Right cardiac atrium (tissue), 5 donors: ENCODE data around the gene RBM23. TPM values are rescaled to one million over a fixed set of nuclear protein-coding genes. Genes with fewer than 3 reads are reported as not detected.

Source experiments
- ATAC-seq, 2 donors: fragments of 200-7000 bp; cut with Tn5 transposase; one replicate each; pipeline versions ENCODE4 v1.8.0 to v1.9.1; 2020; ENCODE audit warnings: moderate library complexity in 2 of 2, mild to moderate bottlenecking in 1 of 2
- DNase-seq, 3 donors: peaks; one replicate each; pipeline ENCODE4 v3.0.0-alpha.2; 2020
- H3K27ac ChIP-seq: one replicate; pipeline ENCODE4 v1.5.1; 2013; ENCODE audit warnings: mild to moderate bottlenecking, low read length, control low read depth, moderate library complexity
- H3K27me3 ChIP-seq: one replicate; pipeline ENCODE4 v1.6.1; 2013; ENCODE audit not compliant: control insufficient read depth, insufficient read depth
- H3K4me1 ChIP-seq: one replicate; pipeline ENCODE4 v1.6.1; 2013; ENCODE audit warnings: low read length; ENCODE audit not compliant: control insufficient read depth, insufficient read depth
- H3K4me3 ChIP-seq: one replicate; pipeline ENCODE4 v1.5.1; 2013; ENCODE audit warnings: low read length, control low read depth
- H3K9me3 ChIP-seq: one replicate; pipeline ENCODE4 v1.6.1; 2013; ENCODE audit warnings: low read length; ENCODE audit not compliant: control insufficient read depth
- WGBS: extraction: QIAGEN DNeasy Blood & Tissue Kit; methylation state at CpG from one replicate; pipeline ENCODE4 v1.1.7; 2013; 5-methylcytosine and 5-hydroxymethylcytosine counted together
- intact Hi-C, 4 donors: fragments of 100-400 bp; cut with DNase I; formaldehyde crosslinking; loops; one replicate each; pipeline versions ENCODE4 v1.11.0 to v1.14.0; 2022 to 2023
- polyA plus RNA-seq: library from polyadenylated mRNA; stranded (reverse); fragments of 200-250 nt; gene quantifications from one replicate; pipeline ENCODE4 v1.2.3, GENCODE V29; 2013
- total RNA-seq, 4 donors: library from RNA; stranded (reverse); fragmentation: NEBNext Ultra II Directional; extraction: Animal tissue kit (Norgen Biotek cat#: 25700); gene quantifications; one replicate each; pipeline ENCODE4 v1.2.1, GENCODE V29; 2021
- donor health status: healthy with polysubstance abuse.
- donor health status: DM: no; HTN: yes; CAD: no.
- donor health status: DM: no; HTN: no; CAD: no.
- donor health status: DM: no; HTN: yes; CAD: no; lungs with severe emphysema.
- donor health status: DM: yes; HTN: yes; CAD: no.

RBM23 gene
- total and polyA plus RNA-seq, 5 donors: 26.0 to 66.3 (median 59.4) TPM

GRCh38 chr14:22935156-22935555, 16.2 kb upstream of the RBM23 start:
- intact Hi-C loops: no loop called here
- DNase-seq: no peak
- Histone ChIP-seq H3K4me1 (no peaks in the 10 kb centered on the region), H3K4me3 (no peak overlapping the region), H3K27me3 (no peaks in the 10 kb centered on the region), H3K27ac (no peak overlapping the region), H3K9me3 (no peaks in the 10 kb centered on the region)
- WGBS: 91% methylated on average over 1 of the region's 1 CpG
- no peak for ATAC-seq

- Histone ChIP-seq H3K4me1 (no peaks in the 10 kb centered on the region), H3K27me3 (no peaks in the 10 kb centered on the region), H3K27ac (no peak overlapping the region), H3K4me3 (no peak overlapping the region), H3K9me3 (no peaks in the 10 kb centered on the region)
- ATAC-seq (no peak), DNase-seq (no peak)
- 92% methylated on average over 3 of the region's 3 CpGs for WGBS
- intact Hi-C loops: no loop called here
Measured at GRCh38 chr14:22932146-22932545, 13.2 kb upstream of the RBM23 start.

GRCh38 chr14:22929961-22930364, 11.0 kb upstream of the RBM23 start:
- H3K27me3 ChIP-seq: no peaks in the 10 kb centered on the region

GRCh38 chr14:22929104-22929960, 10.4 kb upstream of the RBM23 start, which contains the start of gene PRMT5:
Gene PRMT5, minus strand, starts transcription at chr14:22929376. Its CDS starts 15 bp downstream, at chr14:22929361.
- WGBS: under 1% methylated on average over 51 of the region's 51 CpGs
- Histone ChIP-seq H3K4me1 (no peaks in the 10 kb centered on the region), H3K4me3 (peak within 1 kb of the TSS; percentile 65), H3K27ac (peak within 1 kb of the TSS; percentile 65), H3K9me3 (no peaks in the 10 kb centered on the region), H3K27me3 (no peaks in the 10 kb centered on the region)
- ATAC-seq (peak; percentile 98 to 99), DNase-seq (peak; percentile 99)
- intact Hi-C loops: no loop called here

More at GRCh38 chr14:22929961-22930364, 11.0 kb upstream of the RBM23 start:
- intact Hi-C loops: no loop called here
- peak overlapping the region; percentile 59 for H3K4me3 ChIP-seq
- no peaks in the 10 kb centered on the region for H3K4me1 ChIP-seq
- ATAC-seq: peak in 1 of 2 donors; percentile 0
- no peaks in the 10 kb centered on the region for H3K9me3 ChIP-seq
- 5% methylated on average over 2 of the region's 2 CpGs for WGBS
- peak overlapping the region; percentile 65 for H3K27ac ChIP-seq
- DNase-seq: no peak

GRCh38 chr14:22928237-22929103, 9.5 kb upstream of the RBM23 start:
- H3K9me3 ChIP-seq: no peaks in the 10 kb centered on the region
- intact Hi-C loops: no loop called here
- WGBS: 15% methylated on average over 12 of the region's 12 CpGs
- no peak for DNase-seq
- H3K27me3 ChIP-seq: no peaks in the 10 kb centered on the region
- peak overlapping the region; percentile 61 for H3K27ac ChIP-seq
- H3K4me1 ChIP-seq: no peaks in the 10 kb centered on the region
- ATAC-seq: no peak
- peak overlapping the region; percentile 65 for H3K4me3 ChIP-seq

- no peak for ATAC-seq
Measured at GRCh38 chr14:22926316-22926715, 7.4 kb upstream of the RBM23 start.

GRCh38 chr14:22925513-22925912, 6.6 kb upstream of the RBM23 start:
- no peak overlapping the region for H3K27ac ChIP-seq
- WGBS: 97% methylated on average over 8 of the region's 8 CpGs
- intact Hi-C loops: no loop called here
- H3K4me3 ChIP-seq: no peak overlapping the region
- no peaks in the 10 kb centered on the region for H3K4me1 ChIP-seq
- no peaks in the 10 kb centered on the region for H3K9me3 ChIP-seq
- ATAC-seq (no peak), DNase-seq (no peak)
- no peaks in the 10 kb centered on the region for H3K27me3 ChIP-seq

More at GRCh38 chr14:22926316-22926715, 7.4 kb upstream of the RBM23 start:
- DNase-seq: no peak
- intact Hi-C loops: no loop called here
- no peaks in the 10 kb centered on the region for H3K4me1 ChIP-seq
- 88% methylated on average over 4 of the region's 4 CpGs for WGBS
- H3K9me3 ChIP-seq: no peaks in the 10 kb centered on the region
- H3K27me3 ChIP-seq: no peaks in the 10 kb centered on the region
- no peak overlapping the region for H3K4me3 ChIP-seq
- no peak overlapping the region for H3K27ac ChIP-seq

GRCh38 chr14:22923746-22924145, 4.8 kb upstream of the RBM23 start:
- intact Hi-C loops: no loop called here
- no peak overlapping the region for H3K4me3 ChIP-seq
- 96% methylated on average over 5 of the region's 5 CpGs for WGBS
- H3K9me3 ChIP-seq: no peaks in the 10 kb centered on the region
- DNase-seq (no peak), ATAC-seq (no peak)
- H3K27me3 ChIP-seq: no peaks in the 10 kb centered on the region
- H3K27ac ChIP-seq: no peak overlapping the region
- peaks cover 6% of the 10 kb centered on the region for H3K4me1 ChIP-seq

- H3K4me3 ChIP-seq: no peak overlapping the region
- 80% methylated on average over 2 of the region's 2 CpGs for WGBS
- intact Hi-C loops: no loop called here
- H3K27me3 ChIP-seq: no peaks in the 10 kb centered on the region
- ATAC-seq (no peak), DNase-seq (no peak)
- H3K27ac ChIP-seq: no peak overlapping the region
- no peaks in the 10 kb centered on the region for H3K9me3 ChIP-seq
- peaks cover 6% of the 10 kb centered on the region for H3K4me1 ChIP-seq
Measured at GRCh38 chr14:22922294-22922693, 3.3 kb upstream of the RBM23 start.

- intact Hi-C loops: no loop called here
- Histone ChIP-seq H3K27me3 (no peaks in the 10 kb centered on the region), H3K4me3 (no peak overlapping the region), H3K4me1 (peaks cover 6% of the 10 kb centered on the region), H3K9me3 (no peaks in the 10 kb centered on the region), H3K27ac (peak overlapping the region; percentile 54)
- WGBS: 68% methylated on average over 6 of the region's 6 CpGs
- no peak for DNase-seq
- ATAC-seq: no peak
Measured at GRCh38 chr14:22920697-22921096, 1.7 kb upstream of the RBM23 start.

- Histone ChIP-seq H3K9me3 (no peaks in the 10 kb centered on the region), H3K27me3 (no peaks in the 10 kb centered on the region), H3K4me3 (peak overlapping the region; percentile 52), H3K4me1 (peaks cover 6% of the 10 kb centered on the region), H3K27ac (peak overlapping the region; percentile 84)
- 8% methylated on average over 10 of the region's 10 CpGs for WGBS
- ATAC-seq (peak; percentile 7 to 21), DNase-seq (no peak)
- intact Hi-C loops: no loop called here
Measured at GRCh38 chr14:22919601-22919921, 612 bp upstream of the RBM23 start.
